Stimulated activated naive CD8-positive, alpha-beta T cell treated with anti-CD3 and anti-CD28 coated beads, Interleukin-15, Interleukin-2, amounts not matched to agents 100 ng/mL and 50 ng/mL, for 24 hours (primary cell): ENCODE results near the gene EXOC4.
A peak's percentile ranks its signal among the peaks of the same experiment; 100 is the strongest.

Experiments used
- H3K27ac Mint-ChIP-seq: one replicate; pipeline ENCODE4 v1.8.0; 2021; ENCODE audit warnings: mild to moderate bottlenecking, mixed read lengths
- H3K27me3 Mint-ChIP-seq: one replicate; pipeline ENCODE4 v1.8.0; 2021; ENCODE audit warnings: mixed read lengths
- H3K36me3 Mint-ChIP-seq: one replicate; pipeline ENCODE4 v1.8.0; 2021; ENCODE audit warnings: low read depth, mixed read lengths
- H3K4me1 Mint-ChIP-seq: one replicate; pipeline ENCODE4 v1.8.0; 2021; ENCODE audit warnings: low read depth, mixed read lengths
- H3K4me3 Mint-ChIP-seq: one replicate; pipeline ENCODE4 v1.8.0; 2021; ENCODE audit warnings: mild to moderate bottlenecking, mixed read lengths
- H3K9me3 Mint-ChIP-seq: one replicate; pipeline ENCODE4 v1.8.0; 2021; ENCODE audit warnings: mixed read lengths

Gene EXOC4

DNA sequence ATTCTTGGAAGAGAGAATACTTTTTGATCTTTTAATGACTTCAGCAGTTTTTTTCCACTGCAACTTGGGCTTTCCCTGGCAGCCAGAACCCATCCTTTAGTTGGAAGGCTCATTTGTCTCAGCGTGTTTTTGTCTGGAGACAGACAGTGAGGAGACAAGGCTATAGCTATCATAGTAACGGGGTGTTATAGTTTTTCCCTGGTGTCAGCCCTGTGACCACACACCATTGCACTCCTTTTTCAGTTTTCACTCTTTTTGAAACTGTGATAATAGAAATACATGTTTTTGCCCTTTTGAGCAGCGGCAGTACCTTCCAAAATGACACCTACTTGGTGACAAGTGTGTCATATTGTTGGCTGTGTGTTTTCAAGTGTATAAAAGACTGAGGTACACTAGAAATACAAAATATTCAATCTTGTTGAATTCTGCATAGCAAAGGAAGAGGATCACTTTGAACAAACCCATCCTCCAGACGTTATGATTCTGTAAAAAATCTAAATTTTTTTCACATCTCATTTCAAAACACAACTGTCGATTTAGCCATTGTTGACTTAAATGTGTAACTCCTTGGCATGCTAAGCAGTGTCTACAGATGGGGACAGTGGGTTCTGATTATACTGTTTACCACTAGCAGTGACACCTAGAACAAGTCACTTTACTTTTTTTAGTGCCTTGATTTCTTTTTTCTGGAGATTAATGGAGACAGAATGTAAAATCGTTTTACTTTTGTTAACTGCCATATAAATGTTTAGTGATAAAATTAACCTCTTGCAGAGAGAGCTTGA is 130.1 kb downstream of the EXOC4 start:
- peaks cover 24% of the 10 kb centered on the region for H3K36me3 Mint-ChIP-seq
- H3K27me3 Mint-ChIP-seq = no peaks in the 10 kb centered on the region
- H3K4me1 Mint-ChIP-seq = no peaks in the 10 kb centered on the region
- H3K27ac Mint-ChIP-seq = no peak overlapping the region
- H3K4me3 Mint-ChIP-seq = no peak overlapping the region
- H3K9me3 Mint-ChIP-seq = peaks cover 5% of the 10 kb centered on the region

DNA sequence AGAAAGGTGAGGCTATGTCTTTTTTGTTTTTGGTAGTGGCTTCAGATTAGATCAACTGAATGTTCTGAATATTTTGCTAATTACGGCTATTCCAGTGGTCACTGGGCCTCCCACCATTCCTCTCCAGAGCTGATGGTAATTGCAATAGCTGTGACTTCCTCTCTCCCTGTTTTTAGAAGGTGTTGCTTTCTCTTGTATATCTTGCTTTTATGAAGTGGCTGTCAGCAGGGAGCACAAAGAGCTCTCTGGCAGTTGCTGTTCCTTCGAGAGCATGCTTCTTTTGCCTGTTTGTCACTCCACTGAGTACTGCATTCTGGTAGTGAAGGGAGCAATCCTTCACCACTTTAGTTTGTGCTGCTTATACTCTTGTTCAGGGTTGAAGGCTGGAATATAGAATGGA is 133.3 kb downstream of the EXOC4 start:
- H3K36me3 Mint-ChIP-seq = peaks cover 28% of the 10 kb centered on the region
- H3K27ac Mint-ChIP-seq = no peak overlapping the region
- no peaks in the 10 kb centered on the region for H3K27me3 Mint-ChIP-seq
- H3K4me1 Mint-ChIP-seq = no peaks in the 10 kb centered on the region
- H3K4me3 Mint-ChIP-seq = no peak overlapping the region
- H3K9me3 Mint-ChIP-seq = peaks cover 4% of the 10 kb centered on the region

DNA sequence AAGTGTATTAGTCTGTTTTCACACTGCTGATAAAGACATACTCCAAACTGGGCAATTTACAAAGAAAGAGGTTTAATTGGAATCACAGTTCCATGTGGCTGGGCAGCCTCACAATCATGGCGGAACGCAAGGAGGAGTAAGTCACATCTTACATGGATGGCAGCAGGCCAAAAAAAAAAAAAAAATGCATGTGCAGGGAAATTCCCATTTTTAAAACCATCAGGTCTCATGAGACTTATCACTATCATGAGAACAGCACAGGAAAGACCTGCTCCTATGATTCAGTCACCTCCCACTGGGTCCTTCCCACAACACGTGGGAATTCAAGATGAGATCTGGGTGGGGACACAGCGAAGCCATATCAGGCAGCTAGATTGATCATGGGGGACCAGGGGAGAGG is 136.8 kb downstream of the EXOC4 start:
- H3K27me3 Mint-ChIP-seq = no peaks in the 10 kb centered on the region
- H3K9me3 Mint-ChIP-seq = peaks cover 4% of the 10 kb centered on the region
- no peak overlapping the region for H3K4me3 Mint-ChIP-seq
- peaks cover 23% of the 10 kb centered on the region for H3K36me3 Mint-ChIP-seq
- H3K4me1 Mint-ChIP-seq = peaks cover 3% of the 10 kb centered on the region
- H3K27ac Mint-ChIP-seq = no peak overlapping the region

DNA sequence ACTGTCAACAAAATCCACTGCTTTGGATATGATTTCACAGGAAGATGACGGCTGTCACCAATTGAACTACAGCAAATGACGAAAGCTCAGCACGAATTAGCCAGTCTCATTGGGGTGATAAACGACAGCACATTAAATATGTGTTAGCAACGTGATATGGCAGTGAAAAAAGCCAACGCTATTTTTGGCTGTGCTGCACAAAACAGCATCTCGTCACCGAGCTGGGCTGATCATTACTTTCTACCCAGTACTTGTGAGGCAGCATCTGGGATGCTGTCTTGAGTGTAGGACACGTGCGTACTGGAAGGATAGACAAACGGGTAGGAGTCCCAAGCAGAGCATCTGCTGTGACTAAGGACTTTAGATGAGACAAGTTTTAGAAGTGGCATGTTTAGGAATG is 138.3 kb downstream of the EXOC4 start:
- Mint-ChIP-seq H3K36me3 (peaks cover 14% of the 10 kb centered on the region), H3K27me3 (no peaks in the 10 kb centered on the region), H3K4me3 (no peak overlapping the region), H3K9me3 (peaks cover 4% of the 10 kb centered on the region), H3K4me1 (peaks cover 3% of the 10 kb centered on the region), H3K27ac (no peak overlapping the region)

DNA sequence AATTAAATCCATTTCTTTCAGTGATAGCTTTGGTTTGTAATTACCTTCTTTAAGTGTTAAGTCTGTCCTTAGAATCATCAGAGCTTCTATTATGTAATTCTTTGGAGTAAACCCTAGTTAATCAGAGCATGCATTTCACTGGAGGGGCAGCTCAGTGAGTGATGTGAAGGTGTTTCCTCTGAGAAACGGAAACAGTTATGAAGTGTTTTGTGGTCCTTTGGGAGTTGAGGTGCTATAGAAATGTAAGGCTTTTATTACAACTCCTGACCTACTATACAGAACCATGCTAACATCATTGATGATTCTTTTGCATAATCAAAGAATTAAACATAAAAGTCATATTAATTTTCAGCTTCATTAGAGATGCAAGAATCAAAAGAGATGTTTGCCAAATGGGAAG is 141.5 kb downstream of the EXOC4 start:
- H3K27ac Mint-ChIP-seq = no peak overlapping the region
- no peaks in the 10 kb centered on the region for H3K9me3 Mint-ChIP-seq
- peaks cover 3% of the 10 kb centered on the region for H3K4me1 Mint-ChIP-seq
- no peak overlapping the region for H3K4me3 Mint-ChIP-seq
- no peaks in the 10 kb centered on the region for H3K27me3 Mint-ChIP-seq
- H3K36me3 Mint-ChIP-seq = peaks cover 8% of the 10 kb centered on the region

DNA sequence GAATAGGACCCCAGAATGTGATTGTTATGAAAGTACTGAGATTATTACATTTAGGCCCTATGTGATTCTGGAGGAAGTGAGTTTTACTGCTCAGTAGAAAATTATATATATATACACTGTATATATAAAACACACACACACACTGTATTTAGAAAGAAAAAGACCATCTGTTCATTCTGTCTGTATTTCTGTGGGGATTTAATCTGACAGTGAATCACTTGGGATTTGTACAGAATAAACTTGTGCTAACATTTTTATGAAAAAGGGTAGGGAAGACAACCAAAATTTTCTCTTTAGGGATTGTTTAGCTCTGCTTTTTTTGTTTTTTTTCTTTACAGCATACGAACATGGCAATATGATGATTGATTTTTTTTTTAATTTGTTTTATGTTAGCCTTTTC is 142.7 kb downstream of the EXOC4 start:
- Mint-ChIP-seq H3K27me3 (no peaks in the 10 kb centered on the region), H3K9me3 (no peaks in the 10 kb centered on the region), H3K36me3 (peaks cover 4% of the 10 kb centered on the region), H3K27ac (no peak overlapping the region), H3K4me3 (no peak overlapping the region), H3K4me1 (peaks cover 5% of the 10 kb centered on the region)

DNA sequence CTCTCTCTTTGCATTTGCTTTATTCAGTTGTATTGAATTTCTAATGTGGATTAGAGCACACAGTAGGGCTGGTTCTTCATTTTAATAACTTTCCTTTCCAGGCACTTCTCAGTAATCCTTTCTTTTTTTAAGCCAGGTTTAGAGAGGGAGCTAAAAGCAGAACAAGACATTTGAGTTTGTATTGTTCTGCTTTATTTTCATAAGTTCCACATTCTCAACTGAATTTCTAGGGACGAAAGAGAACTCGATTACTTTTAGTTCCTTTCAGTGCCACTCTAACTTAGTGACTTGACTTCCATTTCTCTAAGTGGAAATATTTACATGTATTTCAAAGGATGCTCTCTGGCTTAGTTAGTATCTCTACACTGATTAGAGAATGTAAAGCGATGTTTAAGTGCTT is 145.6 kb downstream of the EXOC4 start:
- no peak overlapping the region for H3K27ac Mint-ChIP-seq
- peaks cover 8% of the 10 kb centered on the region for H3K4me1 Mint-ChIP-seq
- H3K27me3 Mint-ChIP-seq = no peaks in the 10 kb centered on the region
- H3K9me3 Mint-ChIP-seq = no peaks in the 10 kb centered on the region
- peaks cover 4% of the 10 kb centered on the region for H3K36me3 Mint-ChIP-seq
- no peak overlapping the region for H3K4me3 Mint-ChIP-seq

DNA sequence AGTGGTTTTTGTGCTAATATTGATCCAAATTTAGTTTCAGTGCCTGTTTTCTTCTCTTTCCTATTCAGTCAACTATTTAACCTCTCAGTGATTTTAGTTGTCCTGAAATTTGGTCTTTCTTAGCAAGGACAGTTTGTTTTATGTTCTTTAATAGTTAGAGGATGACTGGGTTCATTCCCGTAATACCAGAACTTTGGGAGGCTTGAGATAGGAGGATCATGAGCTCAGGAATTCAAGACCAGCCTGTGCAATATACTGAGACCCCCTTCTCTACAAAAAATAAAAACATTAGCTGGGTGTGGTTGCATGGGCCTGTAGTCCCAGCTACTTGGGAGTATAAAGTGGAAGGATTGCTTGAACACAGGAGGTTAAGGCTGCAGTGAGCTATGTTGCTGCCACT is 148.3 kb downstream of the EXOC4 start:
- Mint-ChIP-seq H3K4me1 (peaks cover 4% of the 10 kb centered on the region), H3K27ac (no peak overlapping the region), H3K27me3 (no peaks in the 10 kb centered on the region), H3K4me3 (no peak overlapping the region), H3K9me3 (no peaks in the 10 kb centered on the region), H3K36me3 (peaks cover 8% of the 10 kb centered on the region)

DNA sequence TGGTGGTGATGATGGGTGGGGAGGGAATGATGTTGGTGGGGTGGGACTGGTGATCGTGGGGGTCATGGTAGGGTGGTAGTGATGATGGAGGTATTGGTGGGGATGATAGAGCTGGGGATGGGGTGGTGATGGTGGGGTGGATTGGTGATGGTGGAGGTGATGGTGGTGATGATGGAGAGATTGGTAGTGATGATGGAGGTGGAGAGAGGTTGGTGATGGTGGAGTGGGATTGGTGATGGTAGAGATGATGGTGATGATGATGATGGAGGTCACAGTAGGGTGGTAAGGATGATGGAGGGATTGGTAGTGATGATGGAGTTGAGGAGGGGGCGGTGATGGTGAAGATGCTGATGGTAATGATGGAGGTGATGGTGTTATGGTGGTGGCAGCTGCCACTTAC is 155.3 kb downstream of the EXOC4 start:
- H3K4me1 Mint-ChIP-seq = no peaks in the 10 kb centered on the region
- peaks cover 10% of the 10 kb centered on the region for H3K36me3 Mint-ChIP-seq
- H3K27ac Mint-ChIP-seq = no peak overlapping the region
- H3K9me3 Mint-ChIP-seq = peaks cover 5% of the 10 kb centered on the region
- H3K27me3 Mint-ChIP-seq = no peaks in the 10 kb centered on the region
- no peak overlapping the region for H3K4me3 Mint-ChIP-seq

DNA sequence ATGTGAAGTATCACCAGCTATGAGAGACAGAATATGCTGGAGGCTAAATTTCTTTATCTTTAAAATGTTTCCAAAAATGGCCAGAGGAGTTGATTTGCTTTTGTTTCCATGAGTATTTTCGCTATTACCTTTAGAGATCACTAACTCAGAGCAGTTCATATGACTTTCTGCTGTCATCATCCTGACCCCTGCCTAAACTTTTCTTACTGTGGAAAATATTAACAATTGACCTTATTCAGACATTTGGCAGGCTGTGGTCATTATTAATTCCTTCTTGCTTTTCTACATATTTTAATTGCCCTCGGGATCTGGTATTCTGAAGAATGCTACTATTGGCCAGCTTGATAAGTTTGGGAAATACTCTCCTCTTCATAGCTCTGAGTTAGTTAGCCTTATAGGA is 156.5 kb downstream of the EXOC4 start:
- H3K9me3 Mint-ChIP-seq = peaks cover 5% of the 10 kb centered on the region
- H3K27ac Mint-ChIP-seq = no peak overlapping the region
- H3K4me3 Mint-ChIP-seq = no peak overlapping the region
- H3K4me1 Mint-ChIP-seq = no peaks in the 10 kb centered on the region
- H3K36me3 Mint-ChIP-seq = peaks cover 8% of the 10 kb centered on the region
- no peaks in the 10 kb centered on the region for H3K27me3 Mint-ChIP-seq

DNA sequence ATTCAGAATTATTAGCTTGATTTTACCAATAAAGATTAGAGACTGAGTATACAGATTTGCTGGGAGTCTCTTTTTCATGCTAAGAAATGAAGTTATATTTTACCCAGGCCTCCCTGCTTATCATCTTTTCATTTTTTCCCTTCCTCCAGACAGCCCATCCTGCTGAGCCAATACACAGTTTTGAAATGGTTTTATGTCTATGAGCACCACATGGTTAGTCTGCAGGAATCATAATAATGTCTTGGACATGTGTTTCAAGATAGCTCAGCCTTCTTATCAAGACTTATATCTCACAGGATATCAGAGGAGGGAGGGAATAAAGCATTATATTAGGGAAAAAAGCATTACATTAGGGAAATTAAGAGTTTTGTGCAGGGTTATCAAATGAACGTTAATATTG is 157.1 kb downstream of the EXOC4 start:
- no peaks in the 10 kb centered on the region for H3K4me1 Mint-ChIP-seq
- no peak overlapping the region for H3K27ac Mint-ChIP-seq
- H3K9me3 Mint-ChIP-seq = peaks cover 5% of the 10 kb centered on the region
- no peak overlapping the region for H3K4me3 Mint-ChIP-seq
- no peaks in the 10 kb centered on the region for H3K27me3 Mint-ChIP-seq
- peaks cover 6% of the 10 kb centered on the region for H3K36me3 Mint-ChIP-seq

DNA sequence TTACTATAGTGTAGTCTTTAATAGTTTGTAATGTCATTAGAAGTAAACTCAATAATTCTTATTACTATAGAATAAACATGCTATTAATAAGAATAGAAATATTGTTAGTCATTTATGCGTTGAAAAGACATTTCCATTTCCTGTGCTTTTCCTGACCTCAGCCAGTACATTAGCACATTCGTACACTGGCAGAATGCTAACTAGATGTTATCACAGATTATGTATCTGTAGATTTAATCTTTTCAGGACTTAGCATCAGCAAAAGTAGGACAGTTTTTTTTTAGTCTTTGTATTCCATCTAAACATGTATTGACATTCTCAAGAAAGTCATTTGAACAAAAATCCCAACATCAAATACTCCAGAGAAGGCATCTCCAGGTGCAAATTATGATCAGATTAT is 158.5 kb downstream of the EXOC4 start:
- H3K36me3 Mint-ChIP-seq = peaks cover 6% of the 10 kb centered on the region
- no peak overlapping the region for H3K27ac Mint-ChIP-seq
- no peaks in the 10 kb centered on the region for H3K4me1 Mint-ChIP-seq
- H3K4me3 Mint-ChIP-seq = no peak overlapping the region
- no peaks in the 10 kb centered on the region for H3K27me3 Mint-ChIP-seq
- H3K9me3 Mint-ChIP-seq = peaks cover 5% of the 10 kb centered on the region

DNA sequence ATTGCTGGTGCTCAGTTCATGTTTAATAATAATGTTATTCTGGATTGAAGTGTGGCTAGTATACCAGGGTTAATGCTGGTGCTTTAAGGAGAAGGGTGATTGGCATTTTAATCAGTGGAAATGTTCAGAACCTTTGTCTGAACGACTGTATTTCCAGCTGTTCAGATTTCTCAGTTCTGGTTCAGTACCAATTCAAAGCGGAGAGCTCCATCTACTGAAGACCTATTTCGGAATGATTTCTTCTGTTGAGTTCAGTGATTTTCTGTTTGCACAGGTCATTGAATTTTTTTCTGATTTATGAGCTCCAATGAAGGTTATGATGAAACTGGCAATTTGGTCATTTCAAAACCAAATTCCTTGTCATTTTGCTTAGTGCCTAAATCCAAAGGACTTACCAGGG is 160.1 kb downstream of the EXOC4 start:
- no peaks in the 10 kb centered on the region for H3K36me3 Mint-ChIP-seq
- peaks cover 2% of the 10 kb centered on the region for H3K4me1 Mint-ChIP-seq
- H3K9me3 Mint-ChIP-seq = no peaks in the 10 kb centered on the region
- H3K4me3 Mint-ChIP-seq = no peak overlapping the region
- no peak overlapping the region for H3K27ac Mint-ChIP-seq
- no peaks in the 10 kb centered on the region for H3K27me3 Mint-ChIP-seq

DNA sequence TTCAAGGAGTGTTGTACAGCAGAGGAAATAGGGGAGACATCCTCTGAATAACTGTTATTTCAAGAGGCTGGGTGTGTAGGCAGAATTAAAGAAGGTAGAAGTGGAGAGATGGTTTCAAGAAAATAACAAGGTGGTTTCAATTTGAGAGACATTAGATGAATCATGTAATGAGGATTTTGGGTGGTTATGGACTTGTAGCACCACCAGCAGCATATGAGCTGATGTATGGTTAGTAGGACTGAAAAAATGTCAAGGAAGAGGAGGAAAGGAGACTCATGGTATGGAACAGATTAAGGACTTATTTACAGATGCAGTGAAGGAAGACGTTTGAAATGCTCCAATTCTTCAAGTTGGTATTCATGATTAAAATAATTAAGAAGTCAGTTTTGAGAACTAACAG is 166.2 kb downstream of the EXOC4 start:
- Mint-ChIP-seq H3K27ac (peak overlapping the region; percentile 19), H3K4me3 (no peak overlapping the region), H3K36me3 (peaks cover 21% of the 10 kb centered on the region), H3K27me3 (no peaks in the 10 kb centered on the region), H3K9me3 (peaks cover 4% of the 10 kb centered on the region), H3K4me1 (peaks cover 16% of the 10 kb centered on the region)

DNA sequence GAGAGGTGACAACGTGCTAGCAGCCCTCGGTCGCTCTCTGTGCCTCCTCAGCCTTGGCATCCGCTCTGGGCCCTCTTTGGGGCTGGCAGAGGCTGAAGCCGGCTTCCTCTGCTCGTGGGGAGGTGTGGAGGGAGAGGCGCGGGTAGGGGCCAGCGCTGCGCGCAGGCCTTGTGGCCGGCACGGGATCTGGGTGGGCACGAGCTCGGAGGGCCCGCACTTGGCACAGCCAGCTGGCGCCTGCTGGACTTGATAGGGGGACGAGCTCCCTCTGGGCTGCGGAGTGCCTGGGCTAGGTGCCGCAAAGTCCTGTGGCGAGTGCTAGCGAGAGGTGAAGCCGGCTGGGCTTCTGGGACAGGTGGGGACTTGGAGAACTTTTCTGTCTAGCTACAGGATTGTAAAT is 170.7 kb downstream of the EXOC4 start:
- H3K27me3 Mint-ChIP-seq = no peaks in the 10 kb centered on the region
- H3K9me3 Mint-ChIP-seq = peaks cover 4% of the 10 kb centered on the region
- H3K27ac Mint-ChIP-seq = no peak overlapping the region

DNA sequence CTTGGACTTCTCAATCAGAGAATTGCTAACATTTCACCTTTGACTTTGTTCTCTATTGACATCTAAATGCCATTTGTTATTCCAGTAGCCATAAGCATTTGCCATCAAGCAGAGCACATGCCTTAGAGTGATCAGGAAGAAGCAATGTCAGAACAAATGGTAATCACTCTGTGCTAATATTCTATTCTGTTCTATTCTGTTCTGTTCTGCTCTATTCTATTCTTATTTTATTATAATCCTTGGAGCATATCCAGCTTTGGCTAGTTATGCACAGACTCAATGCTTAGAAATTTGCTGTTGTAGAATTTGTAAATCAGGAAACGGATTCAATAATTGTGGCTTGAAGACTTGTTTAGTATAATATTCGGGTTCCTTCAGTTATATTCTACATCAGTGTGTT is 175.4 kb downstream of the EXOC4 start:
- no peaks in the 10 kb centered on the region for H3K9me3 Mint-ChIP-seq
- H3K27ac Mint-ChIP-seq = no peak overlapping the region
- no peaks in the 10 kb centered on the region for H3K27me3 Mint-ChIP-seq
- H3K36me3 Mint-ChIP-seq = peaks cover 26% of the 10 kb centered on the region
- no peak overlapping the region for H3K4me3 Mint-ChIP-seq
- peaks cover 11% of the 10 kb centered on the region for H3K4me1 Mint-ChIP-seq

More for the DNA sequence above, 170.7 kb downstream of the EXOC4 start:
- Mint-ChIP-seq H3K36me3 (peaks cover 44% of the 10 kb centered on the region), H3K4me3 (no peak overlapping the region), H3K4me1 (peaks cover 13% of the 10 kb centered on the region)
